22Rv1 (cell line): ENCODE data around the gene NAA40.

Experiments
- H3K27ac ChIP-seq: fragments of 450-650 bp; 2 replicates; pipeline ENCODE4 v1.5.1; 2017
- ZFX ChIP-seq: fragments of 450-650 bp; IDR thresholded peaks from 2 replicates; pipeline ENCODE4 v1.6.1; 2017; ENCODE audit warnings: antibody characterized with exemption, borderline replicate concordance
- TF ChIP-seq, protein P1 (sequence below): fragments of 450-650 bp; IDR thresholded peaks from 2 replicates; pipeline ENCODE4 v1.5.1; 2017; ENCODE audit warnings: mild to moderate bottlenecking

Gene NAA40

GRCh38 chr11:63993100-63993499 is 54.3 kb downstream of the NAA40 start:
- 0 out of 2 replicates have a peak overlapping the region, but pooled peaks have one; percentile 18 for H3K27ac ChIP-seq
- TF ChIP-seq, protein P1, sequence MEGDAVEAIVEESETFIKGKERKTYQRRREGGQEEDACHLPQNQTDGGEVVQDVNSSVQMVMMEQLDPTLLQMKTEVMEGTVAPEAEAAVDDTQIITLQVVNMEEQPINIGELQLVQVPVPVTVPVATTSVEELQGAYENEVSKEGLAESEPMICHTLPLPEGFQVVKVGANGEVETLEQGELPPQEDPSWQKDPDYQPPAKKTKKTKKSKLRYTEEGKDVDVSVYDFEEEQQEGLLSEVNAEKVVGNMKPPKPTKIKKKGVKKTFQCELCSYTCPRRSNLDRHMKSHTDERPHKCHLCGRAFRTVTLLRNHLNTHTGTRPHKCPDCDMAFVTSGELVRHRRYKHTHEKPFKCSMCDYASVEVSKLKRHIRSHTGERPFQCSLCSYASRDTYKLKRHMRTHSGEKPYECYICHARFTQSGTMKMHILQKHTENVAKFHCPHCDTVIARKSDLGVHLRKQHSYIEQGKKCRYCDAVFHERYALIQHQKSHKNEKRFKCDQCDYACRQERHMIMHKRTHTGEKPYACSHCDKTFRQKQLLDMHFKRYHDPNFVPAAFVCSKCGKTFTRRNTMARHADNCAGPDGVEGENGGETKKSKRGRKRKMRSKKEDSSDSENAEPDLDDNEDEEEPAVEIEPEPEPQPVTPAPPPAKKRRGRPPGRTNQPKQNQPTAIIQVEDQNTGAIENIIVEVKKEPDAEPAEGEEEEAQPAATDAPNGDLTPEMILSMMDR: no peak
- no peak for TF ChIP-seq ZFX

DNA sequence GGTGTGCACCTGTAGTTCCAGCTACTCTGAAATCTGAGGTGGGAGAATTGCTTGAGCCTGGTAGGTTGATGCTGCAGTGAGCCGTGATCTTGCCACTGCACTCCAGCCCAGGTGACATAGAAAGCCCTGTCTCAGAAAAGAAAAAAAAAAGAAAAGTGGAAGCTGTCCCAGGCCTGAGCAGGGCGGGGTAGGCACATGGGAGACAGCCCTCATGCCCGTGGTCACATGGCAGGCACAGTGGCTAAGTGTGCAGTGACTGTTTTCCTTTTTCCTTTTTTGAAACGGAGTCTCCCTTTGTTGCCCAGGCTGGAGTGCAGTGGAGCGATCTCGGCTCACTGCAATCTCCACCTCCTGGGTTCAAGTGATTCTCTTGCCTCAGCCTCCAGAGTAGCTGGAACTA is 55.2 kb downstream of the NAA40 start:
- TF ChIP-seq ZFX: no peak

GRCh38 chr11:63996512-63996911 is 57.7 kb downstream of the NAA40 start:
- no peak overlapping the region; the same call in 1 of the 2 replicates for H3K27ac ChIP-seq

More for the DNA sequence above, 55.2 kb downstream of the NAA40 start:
- H3K27ac ChIP-seq: peak overlapping the region; percentile 18; the same call in 1 of the 2 replicates

DNA sequence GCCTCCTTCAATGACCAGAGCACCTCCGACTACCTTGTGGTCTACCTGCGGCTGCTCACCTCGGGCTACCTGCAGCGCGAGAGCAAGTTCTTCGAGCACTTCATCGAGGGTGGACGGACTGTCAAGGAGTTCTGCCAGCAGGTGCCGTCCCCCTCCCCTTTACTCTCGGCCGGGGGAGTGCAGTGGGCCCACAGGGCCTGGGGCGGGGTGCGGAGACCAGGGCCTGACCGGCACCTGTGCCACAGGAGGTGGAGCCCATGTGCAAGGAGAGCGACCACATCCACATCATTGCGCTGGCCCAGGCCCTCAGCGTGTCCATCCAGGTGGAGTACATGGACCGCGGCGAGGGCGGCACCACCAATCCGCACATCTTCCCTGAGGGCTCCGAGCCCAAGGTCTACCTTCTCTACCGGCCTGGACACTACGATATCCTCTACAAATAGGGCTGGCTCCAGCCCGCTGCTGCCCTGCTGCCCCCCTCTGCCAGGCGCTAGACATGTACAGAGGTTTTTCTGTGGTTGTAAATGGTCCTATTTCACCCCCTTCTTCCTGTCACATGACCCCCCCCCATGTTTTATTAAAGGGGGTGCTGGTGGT is 58.4 kb downstream of the NAA40 start:
- no peak for TF ChIP-seq ZFX
- TF ChIP-seq, protein P1: no peak

More at GRCh38 chr11:63996512-63996911, 57.7 kb downstream of the NAA40 start:
- TF ChIP-seq, protein P1: no peak
- TF ChIP-seq ZFX: no peak

GRCh38 chr11:63997801-63998337 is 59.1 kb downstream of the NAA40 start:
- peak overlapping the region; percentile 71 for H3K27ac ChIP-seq
- no peak for TF ChIP-seq ZFX
- TF ChIP-seq, protein P1: no peak

More for the DNA sequence above, 58.4 kb downstream of the NAA40 start:
- H3K27ac ChIP-seq: peak overlapping the region; percentile 71; the same call in 1 of the 2 replicates

GRCh38 chr11:63998558-63999348 is 60.0 kb downstream of the NAA40 start:
- no peak for TF ChIP-seq ZFX
- TF ChIP-seq, protein P1: no peak
- peak overlapping the region; percentile 71 for H3K27ac ChIP-seq

DNA sequence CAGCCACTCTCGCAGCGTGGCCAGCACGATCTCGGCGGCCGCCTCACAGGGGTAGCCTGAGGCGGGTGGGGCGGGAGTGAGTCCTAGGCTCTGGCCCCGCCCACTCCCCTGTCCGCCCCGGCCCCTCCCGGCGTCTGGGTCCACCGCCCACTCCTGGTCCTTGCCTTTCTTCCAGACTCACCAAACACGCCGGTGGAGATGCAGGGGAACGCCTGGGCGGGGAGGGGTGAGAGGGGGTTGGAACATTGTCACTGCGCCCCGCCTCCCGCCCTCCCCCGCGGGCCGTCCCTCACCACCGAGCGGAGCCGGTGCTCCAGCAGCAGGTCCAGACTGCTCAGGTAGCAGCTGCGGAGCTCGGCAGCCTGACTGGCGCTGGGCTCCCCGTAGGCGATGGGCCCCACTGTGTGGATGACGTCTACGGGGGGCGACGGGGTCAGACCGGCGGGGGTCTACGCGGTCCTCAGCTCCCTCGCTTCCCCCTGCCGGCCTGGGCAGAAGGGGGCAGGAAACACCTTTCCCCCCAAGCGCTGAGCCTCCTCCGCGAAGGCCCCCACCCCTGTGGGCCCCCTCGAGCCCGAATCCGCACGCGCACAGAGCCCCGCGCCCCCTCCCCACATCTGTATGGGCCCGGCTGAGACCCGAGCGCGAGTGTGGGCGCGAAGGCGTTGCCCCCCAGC is 60.7 kb downstream of the NAA40 start:
- TF ChIP-seq, protein P1: no peak
- TF ChIP-seq ZFX: no peak
- H3K27ac ChIP-seq: peak overlapping the region; percentile 71
